ENCODE measurements around the gene ALK.

DNA sequence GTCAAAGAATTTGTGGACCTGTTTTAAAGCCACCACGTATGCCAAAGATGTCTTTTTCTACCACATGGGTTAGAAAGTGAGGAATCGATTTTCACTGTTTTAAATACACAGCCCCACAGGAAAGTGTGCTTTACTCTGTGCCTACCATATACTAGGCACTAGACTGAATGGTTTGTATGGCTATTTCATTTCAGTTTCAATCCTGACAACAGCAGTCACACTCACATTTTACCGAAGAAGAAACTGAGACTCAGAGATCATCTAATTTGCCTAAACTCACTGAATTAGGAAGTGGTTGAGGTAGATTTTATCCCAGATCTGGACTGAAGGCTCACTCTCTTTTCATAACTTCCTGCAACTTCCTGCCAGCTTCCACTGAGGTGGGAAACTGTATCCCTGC lies 176.4 kb downstream of the ALK start:
- TF ChIP-seq EZH2 (IDR thresholded peaks at IDR 0.05; ENCODE audit: borderline replicate concordance, low read depth, low read length, poor library complexity, severe bottlenecking), result no peak
- TF ChIP-seq, protein P1, sequence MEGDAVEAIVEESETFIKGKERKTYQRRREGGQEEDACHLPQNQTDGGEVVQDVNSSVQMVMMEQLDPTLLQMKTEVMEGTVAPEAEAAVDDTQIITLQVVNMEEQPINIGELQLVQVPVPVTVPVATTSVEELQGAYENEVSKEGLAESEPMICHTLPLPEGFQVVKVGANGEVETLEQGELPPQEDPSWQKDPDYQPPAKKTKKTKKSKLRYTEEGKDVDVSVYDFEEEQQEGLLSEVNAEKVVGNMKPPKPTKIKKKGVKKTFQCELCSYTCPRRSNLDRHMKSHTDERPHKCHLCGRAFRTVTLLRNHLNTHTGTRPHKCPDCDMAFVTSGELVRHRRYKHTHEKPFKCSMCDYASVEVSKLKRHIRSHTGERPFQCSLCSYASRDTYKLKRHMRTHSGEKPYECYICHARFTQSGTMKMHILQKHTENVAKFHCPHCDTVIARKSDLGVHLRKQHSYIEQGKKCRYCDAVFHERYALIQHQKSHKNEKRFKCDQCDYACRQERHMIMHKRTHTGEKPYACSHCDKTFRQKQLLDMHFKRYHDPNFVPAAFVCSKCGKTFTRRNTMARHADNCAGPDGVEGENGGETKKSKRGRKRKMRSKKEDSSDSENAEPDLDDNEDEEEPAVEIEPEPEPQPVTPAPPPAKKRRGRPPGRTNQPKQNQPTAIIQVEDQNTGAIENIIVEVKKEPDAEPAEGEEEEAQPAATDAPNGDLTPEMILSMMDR (conservative IDR thresholded peaks at IDR 0.05; ENCODE audit: low read depth, low read length), result no peak

All from A673 (cell line).